ENCODE measurements around the gene CDC5L.

DNA sequence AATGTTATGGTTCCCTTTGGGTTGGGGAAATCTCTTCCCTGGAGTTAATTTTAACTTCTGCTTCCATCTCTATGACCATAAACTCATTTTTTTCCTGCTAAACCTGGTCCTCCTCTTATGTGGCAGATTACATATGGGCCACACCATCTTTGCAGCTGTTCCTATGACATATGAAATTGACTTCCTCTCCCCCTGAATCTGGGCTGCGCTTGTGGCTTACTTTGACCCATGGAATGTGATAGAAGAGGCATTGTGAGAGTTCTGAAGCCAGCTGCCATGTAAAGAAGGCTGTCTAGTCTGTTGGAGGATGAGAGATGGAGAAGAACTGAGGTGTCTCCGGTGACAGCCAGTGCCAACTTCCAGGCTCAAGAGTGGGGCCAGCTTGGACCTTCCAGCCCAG is 100.1 kb downstream of the CDC5L start:
- TF ChIP-seq, protein P1, sequence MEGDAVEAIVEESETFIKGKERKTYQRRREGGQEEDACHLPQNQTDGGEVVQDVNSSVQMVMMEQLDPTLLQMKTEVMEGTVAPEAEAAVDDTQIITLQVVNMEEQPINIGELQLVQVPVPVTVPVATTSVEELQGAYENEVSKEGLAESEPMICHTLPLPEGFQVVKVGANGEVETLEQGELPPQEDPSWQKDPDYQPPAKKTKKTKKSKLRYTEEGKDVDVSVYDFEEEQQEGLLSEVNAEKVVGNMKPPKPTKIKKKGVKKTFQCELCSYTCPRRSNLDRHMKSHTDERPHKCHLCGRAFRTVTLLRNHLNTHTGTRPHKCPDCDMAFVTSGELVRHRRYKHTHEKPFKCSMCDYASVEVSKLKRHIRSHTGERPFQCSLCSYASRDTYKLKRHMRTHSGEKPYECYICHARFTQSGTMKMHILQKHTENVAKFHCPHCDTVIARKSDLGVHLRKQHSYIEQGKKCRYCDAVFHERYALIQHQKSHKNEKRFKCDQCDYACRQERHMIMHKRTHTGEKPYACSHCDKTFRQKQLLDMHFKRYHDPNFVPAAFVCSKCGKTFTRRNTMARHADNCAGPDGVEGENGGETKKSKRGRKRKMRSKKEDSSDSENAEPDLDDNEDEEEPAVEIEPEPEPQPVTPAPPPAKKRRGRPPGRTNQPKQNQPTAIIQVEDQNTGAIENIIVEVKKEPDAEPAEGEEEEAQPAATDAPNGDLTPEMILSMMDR (optimal IDR thresholded peaks at IDR 0.05 in 1 of 3, IDR thresholded peaks at IDR 0.05 in 1 of 3, conservative IDR thresholded peaks at IDR 0.05 in 1 of 3; ENCODE audit: extremely low read depth in 1 of 3, insufficient read depth in 2 of 3, low read length in 3 of 3): no peak
- no peak for TF ChIP-seq EZH2 (IDR thresholded peaks at IDR 0.05; ENCODE audit: low read length)
